ENCODE data around the gene TMEM225. TPM values are rescaled to one million over a fixed set of nuclear protein-coding genes. Genes with fewer than 3 reads are reported as not detected.

Gene TMEM225
- total and polyA plus RNA-seq, 2 donors (not counting 1 experiment from before 2014, with no cell fraction given), result not detected

GRCh38 chr11:123856444-123856843 is 29.0 kb downstream of the TMEM225 start:
- Histone ChIP-seq H3K9ac (ENCODE audit: insufficient read depth, low read length) (no peak overlapping the region), H3K4me1 (ENCODE audit: control insufficient read depth, extremely low read depth, insufficient read depth, low read length) (no peaks in the 10 kb centered on the region), H4K20me1 (ENCODE audit: control insufficient read depth, extremely low read depth, insufficient read depth, low read length) (no peaks in the 10 kb centered on the region), H3K4me3 (replicated peaks in 1 of 4; ENCODE audit: control extremely low read depth in 1 of 4, insufficient read depth in 1 of 4, low read depth in 3 of 4, low read length in 4 of 4) (no peak overlapping the region), H2AFZ (ENCODE audit: low read length) (no peak overlapping the region), H3K36me3 (ENCODE audit: control insufficient read depth, insufficient read depth, low read length) (no peaks in the 10 kb centered on the region), H3K27ac (ENCODE audit: insufficient read depth, low read length) (no peak overlapping the region), H3K4me2 (ENCODE audit: extremely low read depth, insufficient read depth, low read length) (no peak overlapping the region), H3K27me3 (ENCODE audit: control insufficient read depth, insufficient read depth, low read length) (no peaks in the 10 kb centered on the region), H3K9me3 (ENCODE audit: control insufficient read depth, insufficient read depth, low read depth, low read length) (no peaks in the 10 kb centered on the region), H3K79me2 (ENCODE audit: control insufficient read depth, insufficient read depth, low read length) (no peaks in the 10 kb centered on the region)
- no peak for DNase-seq (ENCODE audit: low read depth in 2 of 2)
- TF ChIP-seq CTCF (conservative IDR thresholded peaks at IDR 0.05 in 1 of 2, IDR thresholded peaks at IDR 0.05 in 1 of 2; ENCODE audit: low read depth in 1 of 2, low read length in 2 of 2) (no peak), EZH2 (IDR thresholded peaks at IDR 0.05; ENCODE audit: low read length, missing control alignments) (no peak)

GRCh38 chr11:123853038-123853437 is 32.4 kb downstream of the TMEM225 start:
- no peaks in the 10 kb centered on the region for H3K9me3 ChIP-seq (ENCODE audit: control insufficient read depth, insufficient read depth, low read depth, low read length)
- H3K79me2 ChIP-seq (ENCODE audit: control insufficient read depth, insufficient read depth, low read length), result no peaks in the 10 kb centered on the region
- no peaks in the 10 kb centered on the region for H3K36me3 ChIP-seq (ENCODE audit: control insufficient read depth, insufficient read depth, low read length)
- no peaks in the 10 kb centered on the region for H3K4me1 ChIP-seq (ENCODE audit: control insufficient read depth, extremely low read depth, insufficient read depth, low read length)
- no peak overlapping the region for H3K4me2 ChIP-seq (ENCODE audit: extremely low read depth, insufficient read depth, low read length)
- H4K20me1 ChIP-seq (ENCODE audit: control insufficient read depth, extremely low read depth, insufficient read depth, low read length), result no peaks in the 10 kb centered on the region
- H3K4me3 ChIP-seq (replicated peaks in 1 of 4; ENCODE audit: control extremely low read depth in 1 of 4, insufficient read depth in 1 of 4, low read depth in 3 of 4, low read length in 4 of 4), result no peak overlapping the region
- no peak overlapping the region for H2AFZ ChIP-seq (ENCODE audit: low read length)
- no peak overlapping the region for H3K27ac ChIP-seq (ENCODE audit: insufficient read depth, low read length)
- no peak overlapping the region for H3K9ac ChIP-seq (ENCODE audit: insufficient read depth, low read length)
- TF ChIP-seq CTCF (conservative IDR thresholded peaks at IDR 0.05 in 1 of 2, IDR thresholded peaks at IDR 0.05 in 1 of 2; ENCODE audit: low read depth in 1 of 2, low read length in 2 of 2), result no peak
- no peak for TF ChIP-seq EZH2 (IDR thresholded peaks at IDR 0.05; ENCODE audit: low read length, missing control alignments)
- no peak for DNase-seq (ENCODE audit: low read depth in 2 of 2)
- no peaks in the 10 kb centered on the region for H3K27me3 ChIP-seq (ENCODE audit: control insufficient read depth, insufficient read depth, low read length)

- H3K27ac ChIP-seq (ENCODE audit: insufficient read depth, low read length), result no peak overlapping the region
- H3K9ac ChIP-seq (ENCODE audit: insufficient read depth, low read length), result no peak overlapping the region
- H4K20me1 ChIP-seq (ENCODE audit: control insufficient read depth, extremely low read depth, insufficient read depth, low read length), result no peaks in the 10 kb centered on the region
- H3K9me3 ChIP-seq (ENCODE audit: control insufficient read depth, insufficient read depth, low read depth, low read length), result no peaks in the 10 kb centered on the region
- H3K4me2 ChIP-seq (ENCODE audit: extremely low read depth, insufficient read depth, low read length), result no peak overlapping the region
- H3K27me3 ChIP-seq (ENCODE audit: control insufficient read depth, insufficient read depth, low read length), result no peaks in the 10 kb centered on the region
- H3K4me3 ChIP-seq (replicated peaks in 1 of 4; ENCODE audit: control extremely low read depth in 1 of 4, insufficient read depth in 1 of 4, low read depth in 3 of 4, low read length in 4 of 4), result no peak overlapping the region
- no peaks in the 10 kb centered on the region for H3K79me2 ChIP-seq (ENCODE audit: control insufficient read depth, insufficient read depth, low read length)
- H3K36me3 ChIP-seq (ENCODE audit: control insufficient read depth, insufficient read depth, low read length), result no peaks in the 10 kb centered on the region
- no peaks in the 10 kb centered on the region for H3K4me1 ChIP-seq (ENCODE audit: control insufficient read depth, extremely low read depth, insufficient read depth, low read length)
- H2AFZ ChIP-seq (ENCODE audit: low read length), result no peak overlapping the region
- TF ChIP-seq CTCF (conservative IDR thresholded peaks at IDR 0.05 in 1 of 2, IDR thresholded peaks at IDR 0.05 in 1 of 2; ENCODE audit: low read depth in 1 of 2, low read length in 2 of 2) (no peak), EZH2 (IDR thresholded peaks at IDR 0.05; ENCODE audit: low read length, missing control alignments) (no peak)
- DNase-seq (ENCODE audit: low read depth in 2 of 2), result no peak
Measured at GRCh38 chr11:123852321-123852720, 33.1 kb downstream of the TMEM225 start.

Measured in fibroblast of lung (primary cell).